IMR-90 (cell line): ENCODE data around the gene TMEM63A. TPM values are rescaled to one million over a fixed set of nuclear protein-coding genes. Genes with fewer than 3 reads are reported as not detected.
"Not testable (repeated sequence)": the region's sequence is repeated elsewhere in the genome, so short reads cannot be mapped to it uniquely, and the experiment has no call there.

ENCODE experiments used
- ATAC-seq: fragments of 200-7000 bp; cut with Tn5 transposase; 2 replicates; pipeline ENCODE4 v1.9.1; 2020; ENCODE audit warnings: low read depth, mild to moderate bottlenecking, moderate library complexity
- BruUV-seq: library from RNA; stranded (reverse); fragments of 400-500 nt; replicated peaks from 2 replicates; lab custom pipeline; 2021; lab: Mats Ljungman, UMichigan
- CTCF ChIA-PET: fragments of 300-600 bp; formaldehyde crosslinking; extraction: SDS; loops from one replicate; lab custom pipeline; 2021; ENCODE audit warnings: antibody characterized with exemption; lab: Yijun Ruan, JAX
- POLR2A ChIA-PET: fragments of 300-600 bp; sonication (Branson Sonifier 250); formaldehyde crosslinking; loops from one replicate; lab custom pipeline; 2022; ENCODE audit warnings: antibody characterized with exemption; ENCODE audit not compliant: unreplicated experiment; lab: Charles Lee
- DNase-seq: peaks from one replicate; pipeline ENCODE4 v3.0.0; 2013
- H2AFZ ChIP-seq: replicated peaks from 2 replicates; pipeline ENCODE3; 2013; ENCODE audit warnings: low read length, mild to moderate bottlenecking; ENCODE audit not compliant: poor library complexity
- H2AK5ac ChIP-seq: 2 replicates; pipeline ENCODE4 v1.6.1; 2013; ENCODE audit warnings: low read depth, low read length, inconsistent platforms
- H2AK9ac ChIP-seq: replicated peaks from 2 replicates; pipeline ENCODE3; 2013; ENCODE audit warnings: mild to moderate bottlenecking, low read depth, low read length, moderate library complexity; ENCODE audit not compliant: poor library complexity
- H2BK120ac ChIP-seq: 2 replicates; pipeline ENCODE4 v1.6.1; 2013; ENCODE audit warnings: low read depth, low read length, inconsistent platforms
- H2BK15ac ChIP-seq: 3 replicates; pipeline ENCODE4 v1.6.1; 2013; ENCODE audit warnings: low read depth, low read length, inconsistent platforms
- H2BK20ac ChIP-seq: 2 replicates; pipeline ENCODE4 v1.6.1; 2013; ENCODE audit warnings: low read depth, mild to moderate bottlenecking, inconsistent platforms, low read length, moderate library complexity
- H2BK5ac ChIP-seq: 2 replicates; pipeline ENCODE4 v1.6.1; 2013; ENCODE audit warnings: mild to moderate bottlenecking, low read depth, low read length, inconsistent platforms; ENCODE audit not compliant: poor library complexity, severe bottlenecking
- H3K14ac ChIP-seq: replicated peaks from 2 replicates; pipeline ENCODE4 v1.6.1; 2013; ENCODE audit warnings: low read depth, low read length, inconsistent platforms
- H3K18ac ChIP-seq: 2 replicates; pipeline ENCODE4 v1.6.1; 2013; ENCODE audit warnings: low read depth, low read length, control low read depth
- H3K23ac ChIP-seq: 2 replicates; pipeline ENCODE4 v1.6.1; 2013; ENCODE audit warnings: low read depth, low read length, inconsistent platforms
- H3K27ac ChIP-seq: 2 replicates; pipeline ENCODE4 v1.5.1; 2013; ENCODE audit warnings: mild to moderate bottlenecking, control low read depth, low read length; ENCODE audit not compliant: insufficient read depth
- H3K27me3 ChIP-seq: 2 replicates; pipeline ENCODE4 v1.6.1; 2013; ENCODE audit warnings: low read length; ENCODE audit not compliant: control insufficient read depth, insufficient read depth
- H3K36me3 ChIP-seq: 2 replicates; pipeline ENCODE4 v1.6.1; 2013; ENCODE audit warnings: low read length, mixed read lengths; ENCODE audit not compliant: control insufficient read depth, insufficient read depth
- H3K4ac ChIP-seq: 2 replicates; pipeline ENCODE4 v1.6.1; 2013; ENCODE audit warnings: low read depth, low read length, inconsistent platforms
- H3K4me1 ChIP-seq: 2 replicates; pipeline ENCODE4 v1.6.1; 2013; ENCODE audit warnings: low read length, mixed read lengths; ENCODE audit not compliant: control insufficient read depth, insufficient read depth
- H3K4me2 ChIP-seq: 2 replicates; pipeline ENCODE4 v1.6.1; 2013; ENCODE audit warnings: low read depth, mild to moderate bottlenecking, control low read depth, low read length, moderate library complexity
- H3K4me3 ChIP-seq: 2 replicates; pipeline ENCODE4 v1.5.1; 2013; ENCODE audit warnings: low read depth, mild to moderate bottlenecking, control low read depth, low read length, moderate library complexity; ENCODE audit not compliant: insufficient read depth
- H3K56ac ChIP-seq: 2 replicates; pipeline ENCODE4 v1.6.1; 2013; ENCODE audit warnings: low read length, inconsistent platforms; ENCODE audit not compliant: insufficient read depth; ENCODE audit errors: extremely low read depth
- H3K79me1 ChIP-seq, 2 experiments: 2 replicates each; pipeline ENCODE4 v1.6.1; 2013; ENCODE audit warnings: low read length in 2 of 2, inconsistent platforms in 1 of 2, low read depth in 1 of 2
- H3K9ac ChIP-seq: 2 replicates; pipeline ENCODE4 v1.6.1; 2013; ENCODE audit warnings: low read depth, low read length, control low read depth
- H3K9me1 ChIP-seq: 2 replicates; pipeline ENCODE4 v1.6.1; 2013; ENCODE audit warnings: low read length, inconsistent platforms; ENCODE audit not compliant: insufficient read depth
- H3K9me3 ChIP-seq: 2 replicates; pipeline ENCODE4 v1.6.1; 2013; ENCODE audit warnings: low read length; ENCODE audit not compliant: control insufficient read depth, insufficient read depth
- H4K20me1 ChIP-seq: 2 replicates; pipeline ENCODE4 v1.6.1; 2013; ENCODE audit warnings: low read length, inconsistent platforms; ENCODE audit not compliant: insufficient read depth
- H4K5ac ChIP-seq: 2 replicates; pipeline ENCODE4 v1.6.1; 2013; ENCODE audit warnings: mild to moderate bottlenecking, low read depth, low read length, control low read depth
- H4K8ac ChIP-seq, 2 experiments: 2 replicates each; pipeline ENCODE4 v1.6.1; 2013; ENCODE audit warnings: low read depth in 2 of 2, low read length in 2 of 2, control low read depth in 1 of 2, inconsistent platforms in 1 of 2
- H4K91ac ChIP-seq: 2 replicates; pipeline ENCODE4 v1.6.1; 2013; ENCODE audit warnings: low read depth, low read length, inconsistent platforms; ENCODE audit not compliant: insufficient read depth
- WGBS, 2 experiments: methylation state at CpG; one replicate each; pipeline versions ENCODE4 v1.1.5 to v1.1.7; 2013; ENCODE audit warnings: missing lambda C conversion rate in 2 of 2; ENCODE audit not compliant: insufficient read length in 1 of 2; ENCODE audit errors: extremely low coverage in 2 of 2; 5-methylcytosine and 5-hydroxymethylcytosine counted together
- dilution Hi-C: fragments of 300-500 bp; cut with HindIII; formaldehyde crosslinking; loops from one replicate; pipeline ENCODE4 v1.14.3; 2018; ENCODE audit warnings: low sequenced_read_pairs; ENCODE audit not compliant: unreplicated experiment
- in situ Hi-C: fragments of 300-500 bp; cut with MboI; formaldehyde crosslinking; loops from 3 replicates; pipeline ENCODE4 v1.14.3; 2019; ENCODE audit warnings: low sequenced_read_pairs, inconsistent platforms, mixed read lengths
- intact Hi-C: fragments of 100-400 bp; cut with micrococcal nuclease; formaldehyde crosslinking; loops from 2 replicates; pipeline ENCODE4 v1.10.0; 2022
- polyA plus RNA-seq, 3 experiments: library from polyadenylated mRNA; depleted of rRNA; stranded (reverse); fragments of >200 nt; gene quantifications; 2 replicates each; pipeline ENCODE4 v1.2.3, GENCODE V29; 2012; ENCODE audit warnings: low replicate concordance in 1 of 3
- total RNA-seq: library from RNA; depleted of rRNA; stranded (reverse); fragments of >200 nt; gene quantifications from 2 replicates; pipeline ENCODE4 v1.2.3, GENCODE V29; 2012

TMEM63A gene
- total and polyA plus RNA-seq, 2 of the 4 experiments (the other 2 are of a cell fraction): 4.7 to 23.3 TPM

DNA sequence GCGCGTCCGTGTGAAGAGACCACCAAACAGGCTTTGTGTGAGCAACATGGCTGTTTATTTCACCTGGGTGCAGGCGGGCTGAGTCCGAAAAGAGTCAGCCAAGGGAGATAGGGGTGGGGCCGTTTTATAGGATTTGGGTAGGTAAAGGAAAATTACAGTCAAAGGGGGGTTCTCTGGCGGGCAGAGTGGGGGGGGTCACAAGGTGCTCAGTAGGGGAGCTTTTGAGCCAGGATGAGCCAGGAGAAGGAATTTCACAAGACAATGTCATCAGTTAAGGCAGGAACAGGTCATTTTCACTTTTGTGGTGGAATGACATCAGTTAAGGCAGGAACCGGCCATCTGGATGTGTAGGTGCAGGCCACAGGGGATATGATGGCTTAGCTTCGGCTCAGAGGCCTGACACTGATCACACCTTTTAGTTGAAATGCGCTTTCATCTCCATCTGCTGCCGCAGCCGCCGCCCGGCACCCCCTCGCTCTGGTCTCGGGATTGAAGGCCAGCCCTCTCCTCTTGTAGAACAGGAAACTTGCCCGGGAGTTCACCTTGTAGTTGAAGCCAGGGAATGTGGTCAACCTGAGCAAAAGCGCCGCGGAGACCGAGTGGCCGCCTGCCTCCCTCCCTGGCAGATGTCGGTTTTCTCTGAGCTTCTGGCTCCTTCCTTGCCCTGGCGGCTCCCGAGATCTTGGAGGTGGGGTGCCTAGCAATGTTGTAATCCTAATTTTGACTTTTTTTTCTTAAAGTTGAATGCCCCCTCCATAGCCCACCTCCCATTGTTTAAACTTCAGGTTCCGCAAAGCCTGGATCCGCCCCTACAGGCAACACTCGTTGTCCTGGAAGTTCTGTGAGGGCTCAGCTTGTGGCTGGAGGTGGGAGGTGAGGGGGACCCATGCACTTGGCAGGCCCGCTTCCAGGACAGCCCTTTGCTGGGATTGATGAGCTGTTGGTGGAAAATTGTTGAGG is 71.3 kb downstream of the TMEM63A start:
- H3K27me3 ChIP-seq, H2BK20ac ChIP-seq, H3K9me3 ChIP-seq, H2AK9ac ChIP-seq, H2BK15ac ChIP-seq, H2BK120ac ChIP-seq, POLR2A ChIA-PET, H3K36me3 ChIP-seq, in situ Hi-C loops, DNase-seq, H4K20me1 ChIP-seq, ATAC-seq, H2AK5ac ChIP-seq, H3K56ac ChIP-seq, BruUV-seq, dilution Hi-C loops: not testable (repeated sequence)
- H3K14ac ChIP-seq: 0 out of 2 replicates have a peak overlapping the region, but pooled peaks have one; percentile 33
- intact Hi-C loops: loop anchor here (2.0 kb wide), 1 partner anchor 32 kb away; no protein-coding TSS in a partner anchor
- H4K5ac ChIP-seq: peak overlapping the region; percentile 61; the same call in 1 of the 2 replicates
- 0 out of 2 replicates have a peak overlapping the region, but pooled peaks have one; percentile 10 for H3K23ac ChIP-seq
- H3K79me1 ChIP-seq: peaks cover 0 to 18% of the 10 kb centered on the region in 2 experiments; a peak in 2 of 4 replicates
- H3K4ac ChIP-seq: peak overlapping the region; percentile 40
- 4% methylated on average over 10 of the region's 29 CpGs; no CpG with 5 or more reads in 1 of the 2 experiments for WGBS, 2 experiments
- H3K4me1 ChIP-seq: peaks cover 20% of the 10 kb centered on the region
- peak overlapping the region in 1 of 2 experiments; percentile 76; a peak in 1 of 4 replicates for H4K8ac ChIP-seq
- H2BK5ac ChIP-seq: peak overlapping the region; percentile 50
- H3K9me1 ChIP-seq: peaks cover 13% of the 10 kb centered on the region; the same call in 1 of the 2 replicates
- peak overlapping the region; percentile 96 for H2AFZ ChIP-seq
- peak overlapping the region; percentile 23; the same call in 1 of the 2 replicates for H4K91ac ChIP-seq
- CTCF ChIA-PET: interaction anchor here (0.7 to 1.3 kb wide), 2 partner anchors 11 to 336 kb away, joined by 3 to 4 read pairs; no protein-coding TSS in a partner anchor
- H3K18ac ChIP-seq: peak overlapping the region; percentile 53; the same call in 1 of the 2 replicates
- peak overlapping the region; percentile 97 for H3K4me2 ChIP-seq
- peak overlapping the region; percentile 21 for H3K27ac ChIP-seq
- H3K9ac ChIP-seq: peak overlapping the region; percentile 52
- H3K4me3 ChIP-seq: peak overlapping the region; percentile 87
